GM23338 (cell line): Measurements from ENCODE around the gene WDR54.

Experiments used
- CTCF ChIP-seq, 2 experiments: fragments of 200-600 bp in 1 of 2; sonication (generic) in 1 of 2; conservative IDR thresholded peaks; 2 replicates each; pipeline versions ENCODE4 v1.5.1 to v1.6.1; 2016 to 2017; ENCODE audit warnings: antibody characterized with exemption in 2 of 2, low read depth in 2 of 2, mild to moderate bottlenecking in 2 of 2, moderate library complexity in 1 of 2
- EZH2 ChIP-seq: fragments of 200-600 bp; sonication (generic); IDR thresholded peaks from one replicate; pipeline ENCODE4 v1.8.0; 2017; ENCODE audit warnings: antibody characterized with exemption, mild to moderate bottlenecking, low read depth; ENCODE audit not compliant: unreplicated experiment
- JUNB ChIP-seq: IDR thresholded peaks from one replicate; pipeline ENCODE4 v1.6.1; 2016; ENCODE audit warnings: antibody characterized with exemption; ENCODE audit not compliant: unreplicated experiment
- POLR2AphosphoS5 ChIP-seq: IDR thresholded peaks from 2 replicates; pipeline ENCODE4 v1.6.1; 2016; ENCODE audit warnings: antibody characterized with exemption, low read depth
- REST ChIP-seq: IDR thresholded peaks from one replicate; pipeline ENCODE4 v1.6.1; 2018; ENCODE audit warnings: antibody characterized with exemption; ENCODE audit not compliant: unreplicated experiment
- ZNF114 ChIP-seq: fragments of 250-450 bp; sonication (Bioruptor Pico); IDR thresholded peaks from 2 replicates; pipeline ENCODE4 v1.5.0; 2020; ENCODE audit warnings: mild to moderate bottlenecking, moderate library complexity

DNA sequence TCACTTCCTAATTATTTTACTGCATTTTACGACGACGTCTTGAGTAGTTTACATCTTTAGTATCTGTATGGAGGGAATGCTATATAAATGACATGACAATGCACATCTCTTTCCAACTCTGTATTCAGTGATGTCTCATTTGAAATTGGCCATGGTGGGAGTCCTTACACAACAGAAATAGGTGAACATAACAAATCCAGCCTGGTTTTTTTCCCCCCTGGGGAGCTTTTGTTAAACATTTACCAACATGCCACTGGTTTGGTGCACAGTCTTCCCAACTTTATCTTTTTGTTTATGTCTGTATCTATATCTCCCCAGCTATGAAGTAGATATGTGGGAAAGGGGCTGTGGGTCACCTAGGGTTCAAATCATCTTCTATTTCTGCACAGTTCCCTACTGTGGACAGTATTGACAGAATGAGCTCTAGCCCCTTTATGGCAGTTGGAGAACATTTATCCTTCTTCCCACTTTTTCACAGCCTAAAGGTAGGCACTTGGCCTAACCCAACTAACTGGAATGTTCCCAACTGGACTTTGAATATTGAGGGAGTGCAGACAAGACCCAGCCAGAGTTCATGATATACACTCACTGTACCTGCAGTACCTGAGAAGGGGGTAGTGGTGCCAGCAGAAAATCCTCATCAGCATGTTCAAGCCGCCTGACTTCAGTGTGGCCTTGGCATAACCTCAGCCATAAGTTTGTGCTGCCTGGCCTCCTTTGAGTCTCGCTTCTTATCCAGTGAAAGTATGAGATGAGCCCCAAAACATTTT, 25.9 kb downstream of the WDR54 start:
- TF ChIP-seq CTCF (conservative IDR thresholded peaks at IDR 0.05; ENCODE audit: low read depth in 2 of 2) (no peak), EZH2 (no peak), JUNB (no peak), REST (no peak), ZNF114 (CRISPR knock-in tag) (no peak), POLR2AphosphoS5 (no peak)
